Lung (tissue), 12 donors: Measurements from ENCODE around the gene OR10A5. TPM values are rescaled to one million over a fixed set of nuclear protein-coding genes. Genes with fewer than 3 reads are reported as not detected.

Experiments
- ATAC-seq: fragments of 200-7000 bp; cut with Tn5 transposase; one replicate; pipeline ENCODE4 v1.9.1; 2020; ENCODE audit warnings: moderate number of reproducible peaks; ENCODE audit not compliant: insufficient read depth, low FRiP score
- DNase-seq, 3 donors: peaks; one replicate each; pipeline ENCODE4 v3.0.0-alpha.2; 2013 to 2017
- H3K27ac ChIP-seq, 2 donors: one replicate each; pipeline ENCODE4 v1.5.1; 2013; ENCODE audit warnings: mild to moderate bottlenecking in 2 of 2, moderate library complexity in 2 of 2, control low read depth in 1 of 2, inconsistent platforms in 1 of 2, low read depth in 1 of 2, low read length in 1 of 2
- H3K27me3 ChIP-seq, 3 donors: one replicate each; pipeline ENCODE4 v1.5.1; 2013; ENCODE audit warnings: low read length in 2 of 3; ENCODE audit not compliant: control insufficient read depth in 3 of 3, insufficient read depth in 3 of 3
- H3K36me3 ChIP-seq, 4 donors: one replicate each; pipeline ENCODE4 v1.5.1; 2013; ENCODE audit warnings: low read length in 4 of 4, mild to moderate bottlenecking in 1 of 4, moderate library complexity in 1 of 4; ENCODE audit not compliant: control insufficient read depth in 4 of 4, insufficient read depth in 4 of 4
- H3K4me1 ChIP-seq, 5 donors: one replicate each; pipeline ENCODE4 v1.5.1; 2013; ENCODE audit warnings: low read length in 5 of 5, mild to moderate bottlenecking in 2 of 5, moderate library complexity in 1 of 5; ENCODE audit not compliant: control insufficient read depth in 5 of 5, insufficient read depth in 5 of 5
- H3K4me3 ChIP-seq: one replicate; pipeline ENCODE4 v1.5.1; 2013; ENCODE audit warnings: mild to moderate bottlenecking, control low read depth, moderate library complexity
- H3K9ac ChIP-seq, 2 donors: one replicate each; pipeline ENCODE4 v1.5.1; 2013; ENCODE audit warnings: low read length in 2 of 2, control low read depth in 1 of 2; ENCODE audit not compliant: insufficient read depth in 1 of 2
- H3K9me3 ChIP-seq, 4 donors: one replicate each; pipeline ENCODE4 v1.5.1; 2013; ENCODE audit warnings: low read length in 3 of 4, mild to moderate bottlenecking in 1 of 4, moderate library complexity in 1 of 4; ENCODE audit not compliant: control insufficient read depth in 4 of 4, insufficient read depth in 3 of 4
- CTCF ChIP-seq: IDR thresholded peaks from 2 replicates; pipeline ENCODE4 v1.5.1; 2012; ENCODE audit warnings: mild to moderate bottlenecking; ENCODE audit errors: control extremely low read depth, extremely low read depth
- WGBS, 2 donors: extraction: QIAGEN DNeasy Blood & Tissue Kit; methylation state at CpG; one replicate each; pipeline ENCODE4 v1.1.7; 2013; 5-methylcytosine and 5-hydroxymethylcytosine counted together
- polyA plus RNA-seq, 2 donors: library from polyadenylated mRNA; stranded (reverse); fragments of 200-250 nt; gene quantifications; one replicate each; pipeline ENCODE4 v1.2.1, GENCODE V29; 2013
- total RNA-seq, 2 donors: library from RNA; depleted of rRNA in 1 of 2; stranded (reverse); fragments of >200 nt in 1 of 2; gene quantifications; one replicate each; pipeline ENCODE4 v1.2.1, GENCODE V29; 2014 to 2021
- donor health status: control.
- donor health status: control.
- donor health status: Bipolar disorder and iron deficiency.
- donor health status: healthy.
- donor health status: DM: yes; HTN: yes; CAD: no.

The OR10A5 gene
- total and polyA plus RNA-seq, 4 donors: not detected

- no peak for TF ChIP-seq CTCF
- H3K27me3 ChIP-seq: no peaks in the 10 kb centered on the region
- ATAC-seq (no peak), DNase-seq (no peak)
- H3K4me1 ChIP-seq: no peaks in the 10 kb centered on the region
- H3K9ac ChIP-seq: no peak overlapping the region
- H3K36me3 ChIP-seq: no peaks in the 10 kb centered on the region
- H3K27ac ChIP-seq: no peak overlapping the region
- H3K9me3 ChIP-seq: no peaks in the 10 kb centered on the region
- WGBS, 2 donors: 83 to 90% methylated on average over 6 of the region's 6 CpGs
- H3K4me3 ChIP-seq: no peak overlapping the region
These were observed 12.1 kb upstream of the OR10A5 start for GRCh38 chr11:6833356-6833755.

- Histone ChIP-seq H3K27ac (no peak overlapping the region), H3K9ac (no peak overlapping the region), H3K27me3 (no peaks in the 10 kb centered on the region), H3K4me3 (no peak overlapping the region), H3K9me3 (no peaks in the 10 kb centered on the region), H3K4me1 (no peaks in the 10 kb centered on the region), H3K36me3 (no peaks in the 10 kb centered on the region)
- no peak for DNase-seq
- TF ChIP-seq CTCF: no peak
- no peak for ATAC-seq
- 70 to 83% methylated on average over 1 of the region's 1 CpG for WGBS, 2 donors
These were observed 11.5 kb upstream of the OR10A5 start for GRCh38 chr11:6834021-6834420.

- TF ChIP-seq CTCF: no peak
- no peaks in the 10 kb centered on the region for H3K36me3 ChIP-seq
- DNase-seq: no peak
These were observed 3.8 kb upstream of the OR10A5 start for GRCh38 chr11:6841694-6842093.

GRCh38 chr11:6843670-6844069, 1.8 kb upstream of the OR10A5 start:
- no peaks in the 10 kb centered on the region for H3K9me3 ChIP-seq
- H3K36me3 ChIP-seq: no peaks in the 10 kb centered on the region
- no peak for ATAC-seq
- no peaks in the 10 kb centered on the region for H3K4me1 ChIP-seq
- no peak overlapping the region for H3K9ac ChIP-seq
- WGBS, 2 donors: 56 to 75% methylated on average over 2 of the region's 2 CpGs
- no peak overlapping the region for H3K4me3 ChIP-seq
- H3K27ac ChIP-seq: no peak overlapping the region
- no peak for TF ChIP-seq CTCF
- H3K27me3 ChIP-seq: no peaks in the 10 kb centered on the region
- DNase-seq: no peak

More at GRCh38 chr11:6841694-6842093, 3.8 kb upstream of the OR10A5 start:
- Histone ChIP-seq H3K4me1 (no peaks in the 10 kb centered on the region), H3K27me3 (no peaks in the 10 kb centered on the region), H3K27ac (no peak overlapping the region), H3K9me3 (no peaks in the 10 kb centered on the region), H3K4me3 (no peak overlapping the region), H3K9ac (no peak overlapping the region)
- ATAC-seq: no peak
